ENCODE results near the gene PROZ. TPM values are rescaled to one million over a fixed set of nuclear protein-coding genes. Genes with fewer than 3 reads are reported as not detected.

PROZ gene
- total RNA-seq, 1 experiment from 2014 or later = not detected

GRCh38 chr13:113155201-113155600, 3.2 kb upstream of the PROZ start:
- peaks cover 12% of the 10 kb centered on the region for H3K23me2 ChIP-seq (ENCODE audit: insufficient read length, low read depth, low read length, poor library complexity, severe bottlenecking)
- no peak overlapping the region for H3K4me3 Mint-ChIP-seq
- TF ChIP-seq, protein P1, sequence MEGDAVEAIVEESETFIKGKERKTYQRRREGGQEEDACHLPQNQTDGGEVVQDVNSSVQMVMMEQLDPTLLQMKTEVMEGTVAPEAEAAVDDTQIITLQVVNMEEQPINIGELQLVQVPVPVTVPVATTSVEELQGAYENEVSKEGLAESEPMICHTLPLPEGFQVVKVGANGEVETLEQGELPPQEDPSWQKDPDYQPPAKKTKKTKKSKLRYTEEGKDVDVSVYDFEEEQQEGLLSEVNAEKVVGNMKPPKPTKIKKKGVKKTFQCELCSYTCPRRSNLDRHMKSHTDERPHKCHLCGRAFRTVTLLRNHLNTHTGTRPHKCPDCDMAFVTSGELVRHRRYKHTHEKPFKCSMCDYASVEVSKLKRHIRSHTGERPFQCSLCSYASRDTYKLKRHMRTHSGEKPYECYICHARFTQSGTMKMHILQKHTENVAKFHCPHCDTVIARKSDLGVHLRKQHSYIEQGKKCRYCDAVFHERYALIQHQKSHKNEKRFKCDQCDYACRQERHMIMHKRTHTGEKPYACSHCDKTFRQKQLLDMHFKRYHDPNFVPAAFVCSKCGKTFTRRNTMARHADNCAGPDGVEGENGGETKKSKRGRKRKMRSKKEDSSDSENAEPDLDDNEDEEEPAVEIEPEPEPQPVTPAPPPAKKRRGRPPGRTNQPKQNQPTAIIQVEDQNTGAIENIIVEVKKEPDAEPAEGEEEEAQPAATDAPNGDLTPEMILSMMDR (conservative IDR thresholded peaks at IDR 0.05) = no peak

More at GRCh38 chr13:113155201-113155600, 3.2 kb upstream of the PROZ start:
- H3K27me3 Mint-ChIP-seq (ENCODE audit: low read depth) = peaks cover 42% of the 10 kb centered on the region
- H2BK5ac ChIP-seq (ENCODE audit: insufficient read length, low read length) = no peak overlapping the region
- H3K4ac ChIP-seq (ENCODE audit: low read depth, low read length) = no peak overlapping the region
- no peak overlapping the region for H3K27ac Mint-ChIP-seq
- no peak overlapping the region for H2AFZ ChIP-seq (ENCODE audit: low read length)
- no peak overlapping the region for H2AK5ac ChIP-seq (ENCODE audit: insufficient read length, low read length)
- no peak overlapping the region for H3K14ac ChIP-seq (ENCODE audit: insufficient read depth, low read length)
- H3K27ac ChIP-seq (ENCODE audit: insufficient read length, low read depth, low read length) = no peak overlapping the region
- no CpG with 5 or more reads among the region's 3 CpGs for WGBS (ENCODE audit: extremely low coverage, insufficient read length, low lambda C conversion rate)
- no peaks in the 10 kb centered on the region for H3K79me2 ChIP-seq (ENCODE audit: insufficient read depth, low read length)
- H3K4me2 ChIP-seq (ENCODE audit: insufficient read depth, insufficient read length, low read length) = no peak overlapping the region
- peak; percentile 20 for DNase-seq
- H2BK12ac ChIP-seq (ENCODE audit: insufficient read length, low read depth, low read length) = no peak overlapping the region
- H3K27me3 ChIP-seq (ENCODE audit: insufficient read depth, low read length) = no peaks in the 10 kb centered on the region; the same call in 1 of the 2 replicates
- H3K4me1 ChIP-seq (ENCODE audit: insufficient read depth, low read length) = no peaks in the 10 kb centered on the region; the same call in 1 of the 2 replicates
- no peak overlapping the region for H3K56ac ChIP-seq (ENCODE audit: insufficient read length, low read depth, low read length)
- no peak overlapping the region for H2BK15ac ChIP-seq (ENCODE audit: low read depth, low read length)
- H3K23ac ChIP-seq (ENCODE audit: insufficient read length, low read depth, low read length) = no peak overlapping the region
- no peak overlapping the region for H4K8ac ChIP-seq (replicated peaks; ENCODE audit: insufficient read length, low read depth, low read length)
- H3K4me1 Mint-ChIP-seq = peaks cover 44 to 51% of the 10 kb centered on the region in 2 experiments
- no peaks in the 10 kb centered on the region for H4K20me1 ChIP-seq (ENCODE audit: control insufficient read depth, insufficient read depth, insufficient read length)
- H3K79me1 ChIP-seq (ENCODE audit: insufficient read depth, low read depth, low read length, poor library complexity, severe bottlenecking) = no peaks in the 10 kb centered on the region
- H3K18ac ChIP-seq (ENCODE audit: insufficient read length, low read depth, low read length) = no peak overlapping the region
- H2BK20ac ChIP-seq (ENCODE audit: low read depth, low read length, poor library complexity, severe bottlenecking) = no peak overlapping the region
- no peak overlapping the region for H3K9ac ChIP-seq (ENCODE audit: extremely low read depth, insufficient read length, low read length)
- no peak overlapping the region for H4K91ac ChIP-seq (ENCODE audit: insufficient read length, low read depth, low read length)
- H3K9me3 Mint-ChIP-seq = peaks cover 0 to 4% of the 10 kb centered on the region in 2 experiments; a peak in 3 of 5 replicates
- H2BK120ac ChIP-seq (ENCODE audit: low read depth, low read length, poor library complexity, severe bottlenecking) = no peak overlapping the region
- H4K5ac ChIP-seq (ENCODE audit: insufficient read length, low read depth, low read length) = no peak overlapping the region
- H3K36me3 Mint-ChIP-seq (ENCODE audit: insufficient read depth in 1 of 3, low read depth in 3 of 3) = peaks cover 0 to 4% (median 0%) of the 10 kb centered on the region in 3 experiments; a peak in 3 of 7 replicates
- no peak overlapping the region for H3T11ph ChIP-seq (ENCODE audit: low read length)
- no peaks in the 10 kb centered on the region for H3K9me3 ChIP-seq (ENCODE audit: control insufficient read depth, low read depth, low read length)

Measured in H9 (cell line).